Activated CD4-positive, alpha-beta memory T cell treated with anti-CD3 and anti-CD28 coated beads for 36 hours (primary cell): Measurements from ENCODE around the gene SLC51A. TPM values are rescaled to one million over a fixed set of nuclear protein-coding genes. Genes with fewer than 3 reads are reported as not detected.

ENCODE experiments used
- CTCF ChIA-PET: fragments of 350-600 bp; sonication (Branson Sonifier 250); formaldehyde crosslinking; loops from one replicate; lab custom pipeline; 2021; ENCODE audit warnings: antibody characterized with exemption, inconsistent platforms; lab: Charles Lee
- POLR2A ChIA-PET: fragments of 350-600 bp; sonication (Branson Sonifier 250); formaldehyde crosslinking; loops from one replicate; lab custom pipeline; 2021; ENCODE audit warnings: antibody characterized with exemption; lab: Charles Lee
- DNase-seq: peaks from one replicate; pipeline ENCODE4 v3.0.0-alpha.2; 2020
- H3K27ac Mint-ChIP-seq: one replicate; pipeline ENCODE4 v1.8.0; 2021; ENCODE audit warnings: mixed read lengths
- H3K27me3 Mint-ChIP-seq: one replicate; pipeline ENCODE4 v1.8.0; 2021; ENCODE audit warnings: mixed read lengths
- H3K36me3 Mint-ChIP-seq: one replicate; pipeline ENCODE4 v1.8.0; 2021; ENCODE audit warnings: mixed read lengths
- H3K4me1 Mint-ChIP-seq: one replicate; pipeline ENCODE4 v1.8.0; 2021; ENCODE audit warnings: low read depth, mixed read lengths
- H3K4me3 Mint-ChIP-seq: one replicate; pipeline ENCODE4 v1.8.0; 2021; ENCODE audit warnings: mild to moderate bottlenecking, mixed read lengths
- H3K9me3 Mint-ChIP-seq: one replicate; pipeline ENCODE4 v1.8.0; 2021; ENCODE audit warnings: mixed read lengths
- intact Hi-C: fragments of 100-400 bp; cut with micrococcal nuclease; formaldehyde crosslinking; loops from one replicate; pipeline ENCODE4 v1.15.1; 2023
- total RNA-seq, 2 experiments: library from RNA; stranded (reverse); gene quantifications; one replicate each; pipeline ENCODE4 v1.2.3, GENCODE V29; 2021

SLC51A gene
- total RNA-seq, 2 experiments from 2014 or later = not detected

GRCh38 chr3:196217307-196218154 is 1.2 kb downstream of the SLC51A start:
- CTCF ChIA-PET = no interaction called here
- Mint-ChIP-seq H3K27ac (peak overlapping the region; percentile 13), H3K27me3 (no peaks in the 10 kb centered on the region)

GRCh38 chr3:196218155-196218712 is 1.9 kb downstream of the SLC51A start:
- no peaks in the 10 kb centered on the region for H3K27me3 Mint-ChIP-seq
- peak overlapping the region; percentile 80 for H3K27ac Mint-ChIP-seq
- H3K4me1 Mint-ChIP-seq = peaks cover 14% of the 10 kb centered on the region
- ChIA-PET POLR2A (interaction anchor here (1.1 kb wide), 1 partner anchor 31 kb away, joined by 3 read pairs; no protein-coding TSS in a partner anchor), CTCF (interaction anchor here (1.4 kb wide), 1 partner anchor 145 kb away, joined by 3 read pairs; no protein-coding TSS in a partner anchor)
- intact Hi-C loops = no loop called here
- H3K36me3 Mint-ChIP-seq = no peaks in the 10 kb centered on the region
- no peak overlapping the region for H3K4me3 Mint-ChIP-seq
- DNase-seq = no peak
- H3K9me3 Mint-ChIP-seq = no peaks in the 10 kb centered on the region

More at GRCh38 chr3:196217307-196218154, 1.2 kb downstream of the SLC51A start:
- Mint-ChIP-seq H3K36me3 (no peaks in the 10 kb centered on the region), H3K9me3 (no peaks in the 10 kb centered on the region), H3K4me1 (peaks cover 14% of the 10 kb centered on the region), H3K4me3 (no peak overlapping the region)
- no peak for DNase-seq
- intact Hi-C loops = no loop called here
- POLR2A ChIA-PET = no interaction called here

GRCh38 chr3:196219194-196219969 is 3.0 kb downstream of the SLC51A start:
- Mint-ChIP-seq H3K4me1 (peaks cover 14% of the 10 kb centered on the region), H3K4me3 (peak overlapping the region; percentile 64)
- POLR2A ChIA-PET = interaction anchor here (0.6 to 1.1 kb wide), 2 partner anchors 32 to 152 kb away, joined by 3 to 4 read pairs; no protein-coding TSS in a partner anchor

GRCh38 chr3:196219970-196220311 is 3.6 kb downstream of the SLC51A start:
- Mint-ChIP-seq H3K27ac (no peak overlapping the region), H3K4me1 (peaks cover 14% of the 10 kb centered on the region), H3K36me3 (no peaks in the 10 kb centered on the region), H3K4me3 (no peak overlapping the region), H3K27me3 (no peaks in the 10 kb centered on the region), H3K9me3 (no peaks in the 10 kb centered on the region)
- POLR2A ChIA-PET = no interaction called here
- DNase-seq = no peak
- intact Hi-C loops = loop anchor here (1.0 kb wide), 1 partner anchor 12 kb away; no protein-coding TSS in a partner anchor
- CTCF ChIA-PET = interaction anchor here (0.8 kb wide), 1 partner anchor 98 kb away, joined by 3 read pairs; the partner anchor contains the start of gene DYNLT2B

More at GRCh38 chr3:196219194-196219969, 3.0 kb downstream of the SLC51A start:
- peak; percentile 83 for DNase-seq
- intact Hi-C loops = loop anchor here (1.0 kb wide), 1 partner anchor 11 kb away; no protein-coding TSS in a partner anchor
- CTCF ChIA-PET = interaction anchor here (0.8 to 1.4 kb wide), 2 partner anchors 98 to 146 kb away, joined by 3 read pairs; partner anchors contain the start of gene DYNLT2B
- Mint-ChIP-seq H3K27ac (peak overlapping the region; percentile 80), H3K36me3 (no peaks in the 10 kb centered on the region), H3K27me3 (no peaks in the 10 kb centered on the region), H3K9me3 (no peaks in the 10 kb centered on the region)

GRCh38 chr3:196220587-196220986 is 4.3 kb downstream of the SLC51A start:
- Mint-ChIP-seq H3K4me1 (peaks cover 14% of the 10 kb centered on the region), H3K9me3 (no peaks in the 10 kb centered on the region), H3K27me3 (no peaks in the 10 kb centered on the region), H3K4me3 (no peak overlapping the region), H3K36me3 (no peaks in the 10 kb centered on the region), H3K27ac (no peak overlapping the region)
- ChIA-PET CTCF (interaction anchor here (0.8 to 2.2 kb wide), 3 partner anchors 97 to 148 kb away, joined by 3 to 4 read pairs (median 4); partner anchors contain the start of gene DYNLT2B), POLR2A (no interaction called here)
- DNase-seq = no peak
- intact Hi-C loops = no loop called here

- intact Hi-C loops = no loop called here
- DNase-seq = no peak
- Mint-ChIP-seq H3K4me3 (no peak overlapping the region), H3K9me3 (no peaks in the 10 kb centered on the region), H3K27me3 (no peaks in the 10 kb centered on the region), H3K4me1 (peaks cover 14% of the 10 kb centered on the region), H3K27ac (no peak overlapping the region), H3K36me3 (no peaks in the 10 kb centered on the region)
- ChIA-PET CTCF (interaction anchor here (1.1 to 2.2 kb wide), 2 partner anchors 147 to 148 kb away, joined by 4 read pairs; no protein-coding TSS in a partner anchor), POLR2A (no interaction called here)
Observed at GRCh38 chr3:196220991-196221390, 4.7 kb downstream of the SLC51A start.

- H3K9me3 Mint-ChIP-seq = no peaks in the 10 kb centered on the region
- ChIA-PET CTCF (no interaction called here), POLR2A (no interaction called here)
- peaks cover 2% of the 10 kb centered on the region for H3K27me3 Mint-ChIP-seq
- H3K27ac Mint-ChIP-seq = no peak overlapping the region
- peaks cover 12% of the 10 kb centered on the region for H3K4me1 Mint-ChIP-seq
- no peaks in the 10 kb centered on the region for H3K36me3 Mint-ChIP-seq
- intact Hi-C loops = no loop called here
- DNase-seq = no peak
- no peak overlapping the region for H3K4me3 Mint-ChIP-seq
Observed at GRCh38 chr3:196222876-196223595, 6.7 kb downstream of the SLC51A start.

GRCh38 chr3:196225086-196225485 is 8.8 kb downstream of the SLC51A start:
- no peak for DNase-seq
- CTCF ChIA-PET = no interaction called here
- POLR2A ChIA-PET = no interaction called here
- no peaks in the 10 kb centered on the region for H3K36me3 Mint-ChIP-seq
- H3K27me3 Mint-ChIP-seq = peaks cover 2% of the 10 kb centered on the region
- H3K27ac Mint-ChIP-seq = no peak overlapping the region
- H3K4me3 Mint-ChIP-seq = no peak overlapping the region
- intact Hi-C loops = no loop called here
- no peaks in the 10 kb centered on the region for H3K9me3 Mint-ChIP-seq
- no peaks in the 10 kb centered on the region for H3K4me1 Mint-ChIP-seq

GRCh38 chr3:196225763-196226364 is 9.5 kb downstream of the SLC51A start:
- Mint-ChIP-seq H3K9me3 (no peaks in the 10 kb centered on the region), H3K36me3 (no peaks in the 10 kb centered on the region), H3K4me3 (no peak overlapping the region), H3K27me3 (peaks cover 2% of the 10 kb centered on the region), H3K4me1 (no peaks in the 10 kb centered on the region), H3K27ac (no peak overlapping the region)
- intact Hi-C loops = no loop called here
- DNase-seq = no peak
- POLR2A ChIA-PET = no interaction called here
- CTCF ChIA-PET = no interaction called here

- no peaks in the 10 kb centered on the region for H3K36me3 Mint-ChIP-seq
- DNase-seq = no peak
- no peak overlapping the region for H3K27ac Mint-ChIP-seq
- POLR2A ChIA-PET = no interaction called here
- CTCF ChIA-PET = no interaction called here
- no peaks in the 10 kb centered on the region for H3K4me1 Mint-ChIP-seq
- no peaks in the 10 kb centered on the region for H3K9me3 Mint-ChIP-seq
- intact Hi-C loops = no loop called here
- H3K27me3 Mint-ChIP-seq = peaks cover 2% of the 10 kb centered on the region
- H3K4me3 Mint-ChIP-seq = no peak overlapping the region
Observed at GRCh38 chr3:196227121-196227561, 10.8 kb downstream of the SLC51A start.
